B cell (primary cell): ENCODE results near the gene BMP10. TPM values are rescaled to one million over a fixed set of nuclear protein-coding genes. Genes with fewer than 3 reads are reported as not detected.

Experiments used
- ATAC-seq: fragments of 200-7000 bp; cut with Tn5 transposase; one replicate; pipeline ENCODE4 v1.10.0; 2021; ENCODE audit warnings: low read depth, mild to moderate bottlenecking, moderate number of reproducible peaks, moderate library complexity
- CTCF ChIA-PET: fragments of 350-600 bp; sonication (Branson Sonifier 250); formaldehyde crosslinking; loops from one replicate; lab custom pipeline; 2021; ENCODE audit warnings: antibody characterized with exemption, inconsistent platforms; lab: Charles Lee
- POLR2A ChIA-PET: fragments of 350-600 bp; sonication (Branson Sonifier 250); formaldehyde crosslinking; loops from one replicate; lab custom pipeline; 2021; ENCODE audit warnings: antibody characterized with exemption; lab: Charles Lee
- DNase-seq: peaks from one replicate; pipeline ENCODE4 v3.0.0; 2013
- H2AFZ ChIP-seq: 2 replicates; pipeline ENCODE4 v1.6.1; 2012; ENCODE audit warnings: mild to moderate bottlenecking, low read depth, low read length; ENCODE audit not compliant: insufficient read depth, poor library complexity, severe bottlenecking
- H3K27ac ChIP-seq, 2 donors: 1 replicate in 1 of 2; 2 replicates in 1 of 2; pipeline ENCODE4 v1.5.1; 2012 to 2013; ENCODE audit warnings: low read length in 2 of 2, mild to moderate bottlenecking in 2 of 2, moderate library complexity in 1 of 2
- H3K27me3 ChIP-seq, 4 experiments: fragments of 200-600 bp in 1 of 4; sonication (generic) in 1 of 4; replicated peaks in 1 of 4; 1 replicate in 2 of 4; 2 replicates in 2 of 4; pipeline versions ENCODE4 v1.6.1 to v1.7.0; 2013 to 2016; ENCODE audit warnings: low read length in 3 of 4, mild to moderate bottlenecking in 2 of 4, mixed read lengths in 1 of 4, moderate library complexity in 1 of 4; ENCODE audit not compliant: insufficient read depth in 4 of 4, control insufficient read depth in 3 of 4; ENCODE audit errors: control extremely low read depth in 1 of 4
- H3K36me3 ChIP-seq, 2 experiments: replicated peaks in 1 of 2; 1 replicate in 1 of 2; 2 replicates in 1 of 2; pipeline versions ENCODE4 v1.6.1 to v1.7.1; 2013; ENCODE audit warnings: low read length in 1 of 2; ENCODE audit not compliant: insufficient read depth in 2 of 2, control insufficient read depth in 1 of 2; ENCODE audit errors: control extremely low read depth in 1 of 2, extremely low read depth in 1 of 2
- H3K4me1 ChIP-seq, 2 donors: fragments of 200-600 bp in 1 of 2; sonication (generic) in 1 of 2; 1 replicate in 1 of 2; 2 replicates in 1 of 2; pipeline versions ENCODE4 v1.5.1 to v1.6.1; 2013 to 2017; ENCODE audit warnings: low read length in 2 of 2; ENCODE audit not compliant: control insufficient read depth in 2 of 2, insufficient read depth in 2 of 2
- H3K4me2 ChIP-seq: replicated peaks from 2 replicates; pipeline ENCODE3; 2012; ENCODE audit warnings: mild to moderate bottlenecking, low read depth, low read length; ENCODE audit not compliant: poor library complexity, severe bottlenecking
- H3K4me3 ChIP-seq, 5 experiments: fragments of 200-600 bp in 1 of 5; sonication (generic) in 1 of 5; 1 replicate in 3 of 5; 2 replicates in 2 of 5; pipeline versions ENCODE4 v1.5.1 to v1.7.0; 2011 to 2016; ENCODE audit warnings: low read length in 4 of 5, mild to moderate bottlenecking in 4 of 5, low read depth in 2 of 5, control low read depth in 1 of 5, moderate library complexity in 1 of 5; ENCODE audit not compliant: insufficient read depth in 1 of 5; ENCODE audit errors: control extremely low read depth in 1 of 5, extremely low read depth in 1 of 5
- H3K79me2 ChIP-seq: fragments of 200-600 bp; sonication (generic); one replicate; pipeline ENCODE4 v1.6.0; 2016; ENCODE audit warnings: low read length; ENCODE audit not compliant: control insufficient read depth, insufficient read depth
- H3K9ac ChIP-seq: fragments of 200-600 bp; sonication (generic); 2 replicates; pipeline ENCODE4 v1.6.1; 2017; ENCODE audit warnings: mild to moderate bottlenecking, low read length, moderate library complexity
- H3K9me3 ChIP-seq, 3 donors: one replicate each; pipeline versions ENCODE4 v1.6.1 to v1.7.1; 2013; ENCODE audit warnings: low read length in 2 of 3; ENCODE audit not compliant: control insufficient read depth in 2 of 3, insufficient read depth in 1 of 3; ENCODE audit errors: control extremely low read depth in 1 of 3
- H4K20me1 ChIP-seq: 2 replicates; pipeline ENCODE4 v1.6.0; 2012; ENCODE audit warnings: mild to moderate bottlenecking, low read length; ENCODE audit not compliant: insufficient read depth, control insufficient read depth, poor library complexity, severe bottlenecking
- H3K27ac Mint-ChIP-seq: one replicate; pipeline ENCODE4 v1.8.0; 2021; ENCODE audit warnings: mixed read lengths
- H3K27me3 Mint-ChIP-seq: one replicate; pipeline ENCODE4 v1.8.0; 2021; ENCODE audit warnings: mixed read lengths
- H3K4me1 Mint-ChIP-seq: one replicate; pipeline ENCODE4 v1.8.0; 2021; ENCODE audit warnings: mixed read lengths
- H3K4me3 Mint-ChIP-seq: one replicate; pipeline ENCODE4 v1.8.0; 2021; ENCODE audit warnings: mixed read lengths
- H3K9me3 Mint-ChIP-seq: one replicate; pipeline ENCODE4 v1.8.0; 2022; ENCODE audit warnings: mixed read lengths; ENCODE audit not compliant: insufficient read depth
- CTCF ChIP-seq: fragments of 200-600 bp; IDR thresholded peaks from one replicate; pipeline ENCODE4 v1.8.0; 2022; ENCODE audit warnings: antibody characterized with exemption, mild to moderate bottlenecking
- EZH2 ChIP-seq: IDR thresholded peaks from 2 replicates; pipeline ENCODE4 v1.6.1; 2012; ENCODE audit warnings: borderline replicate concordance, low read depth, mild to moderate bottlenecking, moderate library complexity, low read length; ENCODE audit not compliant: insufficient read depth, poor library complexity, severe bottlenecking
- WGBS: methylation state at CpG from one replicate; pipeline ENCODE4 v1.1.5; 2013; ENCODE audit warnings: missing lambda C conversion rate; ENCODE audit not compliant: insufficient coverage; 5-methylcytosine and 5-hydroxymethylcytosine counted together
- intact Hi-C: fragments of 100-400 bp; cut with micrococcal nuclease; formaldehyde crosslinking; loops from one replicate; pipeline ENCODE4 v1.10.0; 2022
- polyA plus RNA-seq: library from polyadenylated mRNA; depleted of rRNA; stranded (reverse); fragments of >200 nt; gene quantifications from 2 replicates; pipeline ENCODE4 v1.2.3, GENCODE V29; 2012
- total RNA-seq, 2 donors: library from RNA; stranded (reverse); fragments of 120-200 nt in 1 of 2; gene quantifications; 1 replicate in 1 of 2; 2 replicates in 1 of 2; pipeline versions ENCODE4 v1.2.3 to v1.2.4, GENCODE V29; 2013 to 2022

Gene BMP10
- total and polyA plus RNA-seq, 2 donors (not counting 1 experiment from before 2014, with no cell fraction given) = not detected

- no peaks in the 10 kb centered on the region for H3K4me1 Mint-ChIP-seq
- H3K27ac Mint-ChIP-seq = no peak overlapping the region
- Histone ChIP-seq H3K27me3 (peaks cover 0 to 9% (median 0%) of the 10 kb centered on the region in 4 experiments), H3K79me2 (no peaks in the 10 kb centered on the region), H2AFZ (no peak overlapping the region), H3K4me2 (no peak overlapping the region), H3K9ac (no peak overlapping the region), H3K9me3 (no peaks in the 10 kb centered on the region), H3K4me3 (no peak overlapping the region), H3K36me3 (no peaks in the 10 kb centered on the region), H3K4me1 (no peaks in the 10 kb centered on the region), H4K20me1 (no peaks in the 10 kb centered on the region), H3K27ac (no peak overlapping the region)
- peaks cover 25% of the 10 kb centered on the region for H3K27me3 Mint-ChIP-seq
- ChIA-PET CTCF (interaction anchor here (2.3 kb wide), 1 partner anchor 30 kb away, joined by 5 read pairs; no protein-coding TSS in a partner anchor), POLR2A (no interaction called here)
- WGBS = 81% methylated on average over 3 of the region's 6 CpGs
- H3K4me3 Mint-ChIP-seq = no peak overlapping the region
- DNase-seq (no peak), ATAC-seq (no peak)
- TF ChIP-seq EZH2 (no peak), CTCF (no peak)
- H3K9me3 Mint-ChIP-seq = no peaks in the 10 kb centered on the region
- intact Hi-C loops = no loop called here
Observed at GRCh38 chr2:68878071-68878711, 7.0 kb upstream of the BMP10 start.

- CTCF ChIA-PET = interaction anchor here (0.7 to 2.3 kb wide), 4 partner anchors 9 to 137 kb away, joined by 3 to 5 read pairs (median 3); no protein-coding TSS in a partner anchor
- POLR2A ChIA-PET = no interaction called here
- WGBS = 100% methylated on average over 1 of the region's 3 CpGs
Observed at GRCh38 chr2:68877079-68877772, 6.0 kb upstream of the BMP10 start.

More at GRCh38 chr2:68877079-68877772, 6.0 kb upstream of the BMP10 start:
- Mint-ChIP-seq H3K9me3 (no peaks in the 10 kb centered on the region), H3K27me3 (peaks cover 25% of the 10 kb centered on the region), H3K27ac (no peak overlapping the region), H3K4me1 (no peaks in the 10 kb centered on the region), H3K4me3 (no peak overlapping the region)
- no peak overlapping the region for H3K4me2 ChIP-seq
- no peaks in the 10 kb centered on the region for H3K4me1 ChIP-seq
- H3K9me3 ChIP-seq = no peaks in the 10 kb centered on the region
- TF ChIP-seq CTCF = no peak
- no peak for TF ChIP-seq EZH2
- no peak overlapping the region for H3K27ac ChIP-seq
- H3K79me2 ChIP-seq = no peaks in the 10 kb centered on the region
- H3K4me3 ChIP-seq = no peak overlapping the region
- ATAC-seq (no peak), DNase-seq (no peak)
- H2AFZ ChIP-seq = no peak overlapping the region
- no peak overlapping the region for H3K9ac ChIP-seq
- H3K36me3 ChIP-seq = no peaks in the 10 kb centered on the region
- H3K27me3 ChIP-seq = peaks cover 0 to 9% (median 0%) of the 10 kb centered on the region in 4 experiments
- intact Hi-C loops = no loop called here
- H4K20me1 ChIP-seq = no peaks in the 10 kb centered on the region
